Measurements from ENCODE around the gene LRRC23. TPM values are rescaled to one million over a fixed set of nuclear protein-coding genes. Genes with fewer than 3 reads are reported as not detected.
A peak's percentile ranks its signal among the peaks of the same experiment; 100 is the strongest.

The LRRC23 gene
- total RNA-seq, 2 experiments from 2014 or later: 3.2 to 4.7 TPM

GRCh38 chr12:6866163-6866919 lies 38.3 kb upstream of the LRRC23 start:
- ChIA-PET POLR2A (interaction anchor here (0.9 to 5.7 kb wide), 8 partner anchors 13 to 143 kb away, joined by 3 to 90 read pairs (median 10); partner anchors contain the start of genes CDCA3, COPS7A, P3H3 and USP5), CTCF (interaction anchor here (1.5 to 10.3 kb wide), 4 partner anchors 14 to 95 kb away, joined by 3 to 153 read pairs (median 24); partner anchors contain the start of genes CDCA3 and USP5)
- Mint-ChIP-seq H3K27me3 (no peaks in the 10 kb centered on the region), H3K4me1 (ENCODE audit: low read depth) (peaks cover 43% of the 10 kb centered on the region), H3K4me3 (peak overlapping the region; percentile 94), H3K36me3 (ENCODE audit: low read depth) (peaks cover 59% of the 10 kb centered on the region), H3K27ac (peak overlapping the region; percentile 80), H3K9me3 (no peaks in the 10 kb centered on the region)
- intact Hi-C loops (cut with DNase I, micrococcal nuclease): loop anchor here (2.0 to 5.0 kb wide), 2 partner anchors 14 to 76 kb away; partner anchors contain the start of genes C12orf57 (in 1 of the 2), RNU7-1 (in 1 of the 2) and USP5 (in 1 of the 2)
- DNase-seq (no peak), ATAC-seq (ENCODE audit: poor library complexity) (no peak)
- H3K36me3 ChIP-seq (ENCODE audit: insufficient read depth, low read length): peaks cover 55% of the 10 kb centered on the region
- H3K27ac ChIP-seq (ENCODE audit: low read depth in 1 of 2, low read length in 2 of 2): peak overlapping the region; percentile 73 to 78
- H3K9me3 ChIP-seq (ENCODE audit: control insufficient read depth in 1 of 2, insufficient read depth in 1 of 2, low read length in 2 of 2): no peaks in the 10 kb centered on the region
- no peak for TF ChIP-seq CTCF (IDR thresholded peaks at IDR 0.05)
- H3K4me1 ChIP-seq (ENCODE audit: insufficient read depth, low read length): peaks cover 40% of the 10 kb centered on the region
- no peaks in the 10 kb centered on the region for H3K27me3 ChIP-seq (ENCODE audit: control insufficient read depth in 1 of 2, insufficient read depth in 2 of 2, low read length in 2 of 2)
- H3K4me3 ChIP-seq (ENCODE audit: low read length): peak overlapping the region; percentile 68

GRCh38 chr12:6866920-6867412 lies 37.7 kb upstream of the LRRC23 start:
- POLR2A ChIA-PET: interaction anchor here (0.9 to 5.7 kb wide), 14 partner anchors 13 to 241 kb away, joined by 3 to 90 read pairs (median 6); partner anchors contain the start of genes C12orf57, CDCA3, COPS7A and ENO2
- Mint-ChIP-seq H3K27ac (peak overlapping the region; percentile 80), H3K4me1 (ENCODE audit: low read depth) (peaks cover 49% of the 10 kb centered on the region), H3K27me3 (no peaks in the 10 kb centered on the region), H3K9me3 (no peaks in the 10 kb centered on the region), H3K36me3 (ENCODE audit: low read depth) (peaks cover 54% of the 10 kb centered on the region), H3K4me3 (peak overlapping the region; percentile 94)
- no peak for TF ChIP-seq CTCF (IDR thresholded peaks at IDR 0.05)
- peak overlapping the region; percentile 68 for H3K4me3 ChIP-seq (ENCODE audit: low read length)
- H3K27ac ChIP-seq (ENCODE audit: low read depth in 1 of 2, low read length in 2 of 2): peak overlapping the region; percentile 73 to 78
- H3K9me3 ChIP-seq (ENCODE audit: control insufficient read depth in 1 of 2, insufficient read depth in 1 of 2, low read length in 2 of 2): no peaks in the 10 kb centered on the region
- no peaks in the 10 kb centered on the region for H3K27me3 ChIP-seq (ENCODE audit: control insufficient read depth in 1 of 2, insufficient read depth in 2 of 2, low read length in 2 of 2)
- peaks cover 52% of the 10 kb centered on the region for H3K36me3 ChIP-seq (ENCODE audit: insufficient read depth, low read length)
- peaks cover 46% of the 10 kb centered on the region for H3K4me1 ChIP-seq (ENCODE audit: insufficient read depth, low read length)
- no peak for DNase-seq
- intact Hi-C loops (cut with DNase I, micrococcal nuclease): loop anchor here (2.0 to 5.0 kb wide), 2 partner anchors 14 to 75 kb away; partner anchors contain the start of genes C12orf57 (in 1 of the 2), RNU7-1 (in 1 of the 2) and USP5 (in 1 of the 2)
- peak; percentile 5 for ATAC-seq (ENCODE audit: poor library complexity)
- CTCF ChIA-PET: interaction anchor here (1.5 to 10.3 kb wide), 4 partner anchors 15 to 94 kb away, joined by 3 to 153 read pairs (median 24); partner anchors contain the start of genes CDCA3 and USP5
